GM12891 (cell line): ENCODE measurements around the gene SPNS3.

Experiments used
- PAX5 ChIP-seq: IDR thresholded peaks from 2 replicates; pipeline ENCODE4 v1.6.1; 2011; ENCODE audit warnings: low read length, moderate library complexity, mild to moderate bottlenecking; ENCODE audit not compliant: insufficient read depth, severe bottlenecking
- POLR2A ChIP-seq: IDR thresholded peaks from 2 replicates; pipeline ENCODE4 v1.6.1; 2011; ENCODE audit warnings: low read depth, low read length, control low read depth
- POLR2AphosphoS5 ChIP-seq: IDR thresholded peaks from 2 replicates; pipeline ENCODE4 v1.6.1; 2011; ENCODE audit warnings: low read depth, low read length, control low read depth
- TAF1 ChIP-seq: IDR thresholded peaks from 2 replicates; pipeline ENCODE4 v1.6.1; 2011; ENCODE audit warnings: low read depth, low read length, control low read depth

GRCh38 chr17:4507361-4508111 lies 73.8 kb downstream of the SPNS3 start:
- no peak for TF ChIP-seq TAF1
- TF ChIP-seq POLR2AphosphoS5 = no peak
- no peak for TF ChIP-seq POLR2A
- TF ChIP-seq PAX5 = no peak
